ENCODE data around the gene SYNJ2. TPM values are rescaled to one million over a fixed set of nuclear protein-coding genes. Genes with fewer than 3 reads are reported as not detected.

Gene SYNJ2
- total and polyA plus RNA-seq, 2 donors from 2014 or later = 1.7 to 15.8 TPM

GRCh38 chr6:158008864-158009113, 27.1 kb downstream of the SYNJ2 start:
- FAIRE-seq = no peak
- TF ChIP-seq CTCF (IDR thresholded peaks at IDR 0.05; ENCODE audit: borderline replicate concordance, extremely low read depth, insufficient read depth) = no peak
- Histone ChIP-seq H3K4me1 (ENCODE audit: control insufficient read depth in 2 of 3, insufficient read depth in 2 of 3, low read depth in 1 of 3, low read length in 3 of 3) (peaks cover 0 to 17% (median 16%) of the 10 kb centered on the region in 3 donors), H3K27ac (ENCODE audit: low read depth in 2 of 2, low read length in 2 of 2) (peak overlapping the region; percentile 35 to 55), H3K27me3 (ENCODE audit: control insufficient read depth, insufficient read depth, low read length) (no peaks in the 10 kb centered on the region), H3K9ac (ENCODE audit: low read length in 3 of 3) (no peak overlapping the region), H3K4me3 (ENCODE audit: low read length in 3 of 3) (no peak overlapping the region), H3K9me3 (ENCODE audit: control insufficient read depth in 2 of 3, insufficient read depth in 1 of 3, low read length in 3 of 3) (no peaks in the 10 kb centered on the region), H3K36me3 (ENCODE audit: control insufficient read depth in 2 of 3, insufficient read depth in 3 of 3, low read length in 3 of 3) (no peaks in the 10 kb centered on the region)
- DNase-seq = peak in 1 of 5 donors; percentile 71
- intact Hi-C loops (cut with DNase I) = no loop called here

GRCh38 chr6:158009114-158009891, 27.6 kb downstream of the SYNJ2 start:
- H3K4me3 ChIP-seq (ENCODE audit: low read length in 3 of 3) = no peak overlapping the region
- no peaks in the 10 kb centered on the region for H3K36me3 ChIP-seq (ENCODE audit: control insufficient read depth in 2 of 3, insufficient read depth in 3 of 3, low read length in 3 of 3)
- TF ChIP-seq CTCF (IDR thresholded peaks at IDR 0.05; ENCODE audit: borderline replicate concordance, extremely low read depth, insufficient read depth) = no peak
- intact Hi-C loops (cut with DNase I) = no loop called here
- H3K27me3 ChIP-seq (ENCODE audit: control insufficient read depth, insufficient read depth, low read length) = no peaks in the 10 kb centered on the region
- peak in 4 of 5 donors; percentile 60 to 89 (median 74) for DNase-seq
- H3K9ac ChIP-seq (ENCODE audit: low read length in 3 of 3) = no peak overlapping the region
- no peaks in the 10 kb centered on the region for H3K9me3 ChIP-seq (ENCODE audit: control insufficient read depth in 2 of 3, insufficient read depth in 1 of 3, low read length in 3 of 3)
- peak overlapping the region; percentile 32 to 55 for H3K27ac ChIP-seq (ENCODE audit: low read depth in 2 of 2, low read length in 2 of 2)
- no peak for FAIRE-seq
- H3K4me1 ChIP-seq (ENCODE audit: control insufficient read depth in 2 of 3, insufficient read depth in 2 of 3, low read depth in 1 of 3, low read length in 3 of 3) = peaks cover 0 to 17% (median 15%) of the 10 kb centered on the region in 3 donors

GRCh38 chr6:158009935-158010585, 28.4 kb downstream of the SYNJ2 start:
- DNase-seq = peak in 1 of 5 donors; percentile 39
- H3K4me3 ChIP-seq (ENCODE audit: low read length in 3 of 3) = no peak overlapping the region
- H3K9me3 ChIP-seq (ENCODE audit: control insufficient read depth in 2 of 3, insufficient read depth in 1 of 3, low read length in 3 of 3) = no peaks in the 10 kb centered on the region
- H3K4me1 ChIP-seq (ENCODE audit: control insufficient read depth in 2 of 3, insufficient read depth in 2 of 3, low read depth in 1 of 3, low read length in 3 of 3) = peaks cover 0 to 17% (median 15%) of the 10 kb centered on the region in 3 donors
- FAIRE-seq = no peak
- no peaks in the 10 kb centered on the region for H3K27me3 ChIP-seq (ENCODE audit: control insufficient read depth, insufficient read depth, low read length)
- H3K27ac ChIP-seq (ENCODE audit: low read depth in 2 of 2, low read length in 2 of 2) = no peak overlapping the region
- TF ChIP-seq CTCF (IDR thresholded peaks at IDR 0.05; ENCODE audit: borderline replicate concordance, extremely low read depth, insufficient read depth) = no peak
- intact Hi-C loops (cut with DNase I) = no loop called here
- no peaks in the 10 kb centered on the region for H3K36me3 ChIP-seq (ENCODE audit: control insufficient read depth in 2 of 3, insufficient read depth in 3 of 3, low read length in 3 of 3)
- H3K9ac ChIP-seq (ENCODE audit: low read length in 3 of 3) = no peak overlapping the region

All from kidney (tissue), 14 donors.